K562 (cell line): Measurements from ENCODE around the gene ARHGAP25. TPM values are rescaled to one million over a fixed set of nuclear protein-coding genes. Genes with fewer than 3 reads are reported as not detected.

Source experiments
- ARID3A ChIP-seq: IDR thresholded peaks from 2 replicates; pipeline ENCODE4 v1.6.1; 2012; ENCODE audit warnings: low read depth, low read length, improper control_type of control experiment, borderline replicate concordance
- ATF4 ChIP-seq: fragments of 450-650 bp; formaldehyde crosslinking; IDR thresholded peaks from 2 replicates; pipeline ENCODE4 v1.4.0; 2022; ENCODE audit warnings: mild to moderate bottlenecking, moderate library complexity
- CBX8 ChIP-seq: fragments of 200-600 bp; sonication (generic); IDR thresholded peaks from 2 replicates; pipeline ENCODE4 v1.6.1; 2012; ENCODE audit warnings: borderline replicate concordance, mixed run types, low read depth, mild to moderate bottlenecking, moderate library complexity, mixed read lengths, low read length, control low read depth, inconsistent platforms; ENCODE audit not compliant: poor library complexity, severe bottlenecking; ENCODE audit errors: extremely low read depth
- EP400 ChIP-seq: fragments of 450-650 bp; IDR thresholded peaks from 2 replicates; pipeline ENCODE4 v1.6.1; 2017; ENCODE audit warnings: antibody characterized with exemption, mild to moderate bottlenecking, moderate library complexity
- FOXM1 ChIP-seq, 2 experiments: fragments of 450-650 bp in 1 of 2; sonication (generic) in 1 of 2; formaldehyde crosslinking in 1 of 2; IDR thresholded peaks; 2 replicates each; pipeline versions ENCODE4 v1.6.1 to v1.9.0; 2017 to 2022; ENCODE audit warnings: low read depth in 2 of 2, mild to moderate bottlenecking in 2 of 2, missing genetic modification reagents in 1 of 2, moderate library complexity in 1 of 2
- MEF2A ChIP-seq: IDR thresholded peaks from 2 replicates; pipeline ENCODE4 v1.6.1; 2011; ENCODE audit warnings: low read depth, mild to moderate bottlenecking, low read length, moderate library complexity; ENCODE audit not compliant: control insufficient read depth
- NCOA1 ChIP-seq: fragments of 450-650 bp; IDR thresholded peaks from 2 replicates; pipeline ENCODE4 v1.6.1; 2016; ENCODE audit warnings: low read depth
- NFIC ChIP-seq: fragments of 450-650 bp; IDR thresholded peaks from 2 replicates; pipeline ENCODE4 v1.6.1; 2017; ENCODE audit warnings: mild to moderate bottlenecking, inconsistent platforms
- PHTF2 ChIP-seq: fragments of 250-450 bp; sonication (Bioruptor Pico); IDR thresholded peaks from 2 replicates; pipeline ENCODE4 v1.5.0; 2021; ENCODE audit warnings: mild to moderate bottlenecking
- POLR2AphosphoS2 ChIP-seq: IDR thresholded peaks from 2 replicates; pipeline ENCODE4 v1.6.1; 2012; ENCODE audit warnings: low read length, improper control_type of control experiment
- POLR2G ChIP-seq: fragments of 200-400 bp; formaldehyde crosslinking; IDR thresholded peaks from 2 replicates; pipeline ENCODE4 v1.6.1; 2017; ENCODE audit warnings: low read depth, mild to moderate bottlenecking, antibody characterized with exemption, low read length, moderate library complexity
- POU5F1 ChIP-seq: fragments of 150-350 bp; IDR thresholded peaks from 2 replicates; pipeline ENCODE4 v1.6.1; 2014; ENCODE audit warnings: borderline replicate concordance, low read length, low read depth, mild to moderate bottlenecking; ENCODE audit not compliant: partially characterized antibody
- TGIF2 ChIP-seq: sonication (generic); formaldehyde crosslinking; IDR thresholded peaks from 2 replicates; pipeline ENCODE4 v1.8.1; 2022; ENCODE audit warnings: mild to moderate bottlenecking, missing genetic modification reagents, moderate library complexity
- THRAP3 ChIP-seq: fragments of 450-650 bp; IDR thresholded peaks from 2 replicates; pipeline ENCODE4 v1.6.1; 2016; ENCODE audit warnings: mild to moderate bottlenecking, inconsistent platforms, borderline replicate concordance
- TRIM24 ChIP-seq, 2 experiments: fragments of 450-650 bp; IDR thresholded peaks; 2 replicates each; pipeline ENCODE4 v1.6.1; 2016
- U2AF2 ChIP-seq: fragments of 200-400 bp; formaldehyde crosslinking; optimal IDR thresholded peaks from 2 replicates; pipeline ENCODE3; 2017; ENCODE audit warnings: low read depth, mild to moderate bottlenecking, low read length
- USF1 ChIP-seq: sonication (generic); formaldehyde crosslinking; IDR thresholded peaks from 2 replicates; pipeline ENCODE4 v1.9.0; 2022; ENCODE audit warnings: mild to moderate bottlenecking, missing genetic modification reagents
- ZBTB34 ChIP-seq: fragments of 250-450 bp; sonication (Bioruptor Pico); IDR thresholded peaks from 2 replicates; pipeline ENCODE4 v1.8.0; 2021; ENCODE audit warnings: mild to moderate bottlenecking, moderate library complexity
- ZNF134 ChIP-seq: fragments of 250-450 bp; sonication (Bioruptor Pico); conservative IDR thresholded peaks from 2 replicates; pipeline ENCODE4 v1.4.0; 2020
- ZNF224 ChIP-seq: sonication (generic); formaldehyde crosslinking; IDR thresholded peaks from 2 replicates; pipeline ENCODE4 v1.8.0; 2022; ENCODE audit warnings: mild to moderate bottlenecking, missing genetic modification reagents
- ZNF644 ChIP-seq: fragments of 200-800 bp; sonication (Bioruptor generic); IDR thresholded peaks from 2 replicates; pipeline ENCODE4 v1.6.1; 2016; ENCODE audit warnings: low read depth, missing genetic modification characterization, missing compliant biosample characterization
- ZNF707 ChIP-seq: fragments of 250-450 bp; sonication (Bioruptor Pico); conservative IDR thresholded peaks from 2 replicates; pipeline ENCODE4 v1.8.0; 2022; ENCODE audit warnings: inconsistent platforms, mild to moderate bottlenecking, moderate library complexity
- polyA plus RNA-seq, 8 experiments: library from polyadenylated mRNA; depleted of rRNA in 4 of 8; stranded (reverse) in 5 of 8; unstranded in 3 of 8; fragments of >200 nt; fragmentation: Nextera tagmentation in 2 of 8; fragmentation: Illumina TruSeq in 1 of 8; extraction: Ambion mirVana in 2 of 8; extraction: Trizol in 1 of 8; gene quantifications; 2 replicates each; pipeline versions ENCODE4 v1.2.1 to v1.2.3, GENCODE V29; 2011 to 2014; ENCODE audit warnings: inconsistent platforms in 1 of 8, missing spikeins in 1 of 8
- total RNA-seq, 7 experiments: library from RNA; depleted of rRNA in 6 of 7; stranded (reverse); fragments of >200 nt in 6 of 7; fragmentation: Illumina TruSeq in 2 of 7; extraction: Trizol in 2 of 7; gene quantifications; 2 replicates each; pipeline versions ENCODE4 v1.2.1 to v1.2.3, GENCODE V29; 2011 to 2021; ENCODE audit warnings: low replicate concordance in 1 of 7
- TF ChIP-seq, protein P1 (sequence below): fragments of 250-450 bp; sonication (Bioruptor Pico); IDR thresholded peaks from 2 replicates; pipeline ENCODE4 v1.8.0; 2021; ENCODE audit warnings: borderline replicate concordance, mild to moderate bottlenecking, moderate library complexity; ENCODE audit not compliant: poor library complexity, severe bottlenecking

Gene ARHGAP25
- total and polyA plus RNA-seq, 9 of the 15 experiments (the other 6 are each of a cell fraction or from before 2014, with no cell fraction given), result 4.9 to 14.8 (median 10.7) TPM

- TF ChIP-seq EP400, result peak; percentile 32; the same call in 1 of the 2 replicates
- TF ChIP-seq NCOA1, result no peak
- TF ChIP-seq ATF4 (CRISPR knock-in tag), result no peak
- no peak for TF ChIP-seq FOXM1 (IDR thresholded peaks at IDR 0.05; ENCODE audit: low read depth)
- no peak for TF ChIP-seq FOXM1 (CRISPR knock-in tag; IDR thresholded peaks at IDR 0.05; ENCODE audit: low read depth)
- TF ChIP-seq NFIC, result no peak
- TF ChIP-seq ZNF134 (CRISPR knock-in tag), result peak; percentile 67; the same call in 1 of the 2 replicates
- TF ChIP-seq POLR2AphosphoS2, result no peak
- peak; percentile 52; the same call in 1 of the 2 replicates for TF ChIP-seq USF1 (CRISPR knock-in tag)
- TF ChIP-seq ZNF224, result no peak
- no peak for TF ChIP-seq ZNF707 (CRISPR knock-in tag)
- TF ChIP-seq ZBTB34 (CRISPR knock-in tag), result no peak
- TF ChIP-seq ZNF644 (tag), result no peak
- TF ChIP-seq THRAP3, result no peak
- TF ChIP-seq, protein P1, sequence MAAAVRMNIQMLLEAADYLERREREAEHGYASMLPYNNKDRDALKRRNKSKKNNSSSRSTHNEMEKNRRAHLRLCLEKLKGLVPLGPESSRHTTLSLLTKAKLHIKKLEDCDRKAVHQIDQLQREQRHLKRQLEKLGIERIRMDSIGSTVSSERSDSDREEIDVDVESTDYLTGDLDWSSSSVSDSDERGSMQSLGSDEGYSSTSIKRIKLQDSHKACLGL (CRISPR knock-in tag), result no peak
- no peak for TF ChIP-seq TGIF2
- no peak for TF ChIP-seq POU5F1
- TF ChIP-seq U2AF2, result no peak
- TF ChIP-seq POLR2G, result no peak
- no peak for TF ChIP-seq ARID3A
- TF ChIP-seq CBX8, result no peak
- no peak for TF ChIP-seq TRIM24 (IDR thresholded peaks at IDR 0.05)
- TF ChIP-seq MEF2A, result peak; percentile 91
- TF ChIP-seq PHTF2 (CRISPR knock-in tag), result no peak
These were observed 97.7 kb downstream of the ARHGAP25 start (continued) for GRCh38 chr2:68832233-68832869.
